Measurements from ENCODE around the gene ELAVL3.

Gene ELAVL3

DNA sequence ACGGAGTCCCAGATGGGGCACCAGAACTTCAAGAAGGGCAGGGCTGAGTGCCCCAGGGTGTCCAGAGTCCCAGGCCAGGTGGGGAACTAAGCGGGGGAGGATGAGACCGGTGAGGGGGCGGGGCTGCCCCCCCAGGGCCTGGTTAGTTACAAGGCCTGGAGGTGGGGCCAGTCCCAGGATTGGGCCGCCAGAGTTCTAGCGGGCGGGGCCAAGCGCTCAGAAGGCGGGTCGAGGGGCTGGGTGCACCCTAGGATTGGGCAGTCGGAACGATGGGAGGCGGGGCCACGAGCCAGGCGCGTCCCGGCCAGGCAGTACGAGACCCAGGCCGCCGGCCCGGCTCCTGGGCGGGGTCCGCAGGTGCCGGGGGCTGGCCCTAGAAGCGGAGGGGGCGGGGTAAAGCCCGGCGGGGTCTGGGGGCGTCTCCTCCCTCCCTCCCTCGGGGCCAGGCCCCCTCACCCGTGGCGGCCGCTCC, 24.2 kb upstream of the ELAVL3 start:
- Histone ChIP-seq H3K9me3 (no peaks in the 10 kb centered on the region), H3K36me3 (no peaks in the 10 kb centered on the region), H3K27me3 (no peaks in the 10 kb centered on the region), H3K4me3 (ENCODE audit: low read depth in 1 of 2, low read length in 1 of 2) (peak overlapping the region; percentile 76 to 98), H3K27ac (peak overlapping the region; percentile 95), H3K4me1 (ENCODE audit: control insufficient read depth in 1 of 2, insufficient read depth in 1 of 2, low read depth in 1 of 2, low read length in 1 of 2) (peaks cover 16 to 20% of the 10 kb centered on the region in 2 experiments)
- peak; percentile 35 for TF ChIP-seq CTCF (IDR thresholded peaks at IDR 0.05)

DNA sequence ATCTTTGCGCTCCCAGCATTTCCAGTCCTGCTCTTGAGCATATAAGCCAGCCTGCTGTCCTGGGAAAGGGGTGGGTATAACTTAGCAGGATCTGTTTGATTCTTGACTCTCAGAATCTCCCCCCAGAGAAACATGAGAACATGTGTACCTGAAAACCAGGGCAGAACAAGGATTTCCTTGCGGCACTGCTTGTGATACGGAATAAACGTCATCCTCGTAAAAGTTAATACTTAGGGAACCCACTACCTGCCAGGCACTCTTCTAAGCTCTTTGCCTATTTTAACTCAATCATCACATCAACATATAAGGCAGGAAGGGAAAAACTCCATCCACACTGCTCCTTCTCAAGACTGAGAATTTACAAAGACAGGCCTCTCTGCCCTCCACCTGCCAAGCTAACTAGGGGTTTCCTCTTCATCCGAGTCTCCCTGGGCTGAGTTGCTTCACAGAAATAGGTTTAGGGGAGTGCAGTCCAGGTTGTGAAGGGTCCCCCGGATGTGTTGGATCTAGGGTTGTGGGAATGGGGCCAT, 23.7 kb upstream of the ELAVL3 start:
- peak overlapping the region; percentile 95 for H3K27ac ChIP-seq
- H3K27me3 ChIP-seq = no peaks in the 10 kb centered on the region
- TF ChIP-seq CTCF (IDR thresholded peaks at IDR 0.05) = no peak
- H3K4me1 ChIP-seq (ENCODE audit: control insufficient read depth in 1 of 2, insufficient read depth in 1 of 2, low read depth in 1 of 2, low read length in 1 of 2) = peaks cover 16 to 20% of the 10 kb centered on the region in 2 experiments
- H3K9me3 ChIP-seq = no peaks in the 10 kb centered on the region
- peak overlapping the region; percentile 76 to 98 for H3K4me3 ChIP-seq (ENCODE audit: low read depth in 1 of 2, low read length in 1 of 2)
- no peaks in the 10 kb centered on the region for H3K36me3 ChIP-seq

- no peak overlapping the region for H3K4me3 ChIP-seq (ENCODE audit: low read depth in 1 of 2, low read length in 1 of 2)
- H3K9me3 ChIP-seq = no peaks in the 10 kb centered on the region
- H3K27me3 ChIP-seq = no peaks in the 10 kb centered on the region
- no peak for TF ChIP-seq CTCF (IDR thresholded peaks at IDR 0.05)
- no peak overlapping the region for H3K27ac ChIP-seq
- peaks cover 10% of the 10 kb centered on the region for H3K36me3 ChIP-seq
- peaks cover 4% of the 10 kb centered on the region in 2 experiments for H3K4me1 ChIP-seq (ENCODE audit: control insufficient read depth in 1 of 2, insufficient read depth in 1 of 2, low read depth in 1 of 2, low read length in 1 of 2)
These were observed 19.1 kb upstream of the ELAVL3 start for GRCh38 chr19:11499890-11500420.

DNA sequence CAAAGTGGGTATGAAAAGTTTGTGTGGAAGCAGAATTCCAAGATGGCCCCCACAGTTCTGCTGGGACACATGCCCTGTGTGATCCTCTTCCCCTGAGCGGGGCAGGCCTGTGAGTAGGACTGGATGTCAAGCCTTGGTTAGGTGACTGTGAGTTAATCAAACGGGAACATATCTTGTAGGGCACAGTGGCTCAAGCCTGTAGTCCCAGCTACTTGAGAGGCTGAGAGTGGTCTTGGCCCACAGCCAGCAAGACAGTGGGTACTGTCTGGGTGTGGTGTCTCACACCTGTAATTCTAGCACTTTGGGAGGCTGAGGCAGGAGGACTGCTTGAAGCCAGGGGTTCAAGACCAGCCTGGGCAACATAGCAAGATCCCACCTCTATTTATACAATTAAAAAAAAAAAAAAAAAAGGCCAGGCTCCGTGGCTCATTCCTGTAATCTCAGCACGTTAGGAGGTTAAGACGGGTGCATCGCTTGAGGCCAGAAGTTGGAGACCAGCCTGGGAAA, 18.4 kb upstream of the ELAVL3 start:
- Histone ChIP-seq H3K36me3 (peaks cover 12% of the 10 kb centered on the region), H3K27me3 (no peaks in the 10 kb centered on the region), H3K4me1 (ENCODE audit: control insufficient read depth in 1 of 2, insufficient read depth in 1 of 2, low read depth in 1 of 2, low read length in 1 of 2) (no peaks in the 10 kb centered on the region), H3K27ac (no peak overlapping the region), H3K4me3 (ENCODE audit: low read depth in 1 of 2, low read length in 1 of 2) (no peak overlapping the region), H3K9me3 (no peaks in the 10 kb centered on the region)
- no peak for TF ChIP-seq CTCF (IDR thresholded peaks at IDR 0.05)

DNA sequence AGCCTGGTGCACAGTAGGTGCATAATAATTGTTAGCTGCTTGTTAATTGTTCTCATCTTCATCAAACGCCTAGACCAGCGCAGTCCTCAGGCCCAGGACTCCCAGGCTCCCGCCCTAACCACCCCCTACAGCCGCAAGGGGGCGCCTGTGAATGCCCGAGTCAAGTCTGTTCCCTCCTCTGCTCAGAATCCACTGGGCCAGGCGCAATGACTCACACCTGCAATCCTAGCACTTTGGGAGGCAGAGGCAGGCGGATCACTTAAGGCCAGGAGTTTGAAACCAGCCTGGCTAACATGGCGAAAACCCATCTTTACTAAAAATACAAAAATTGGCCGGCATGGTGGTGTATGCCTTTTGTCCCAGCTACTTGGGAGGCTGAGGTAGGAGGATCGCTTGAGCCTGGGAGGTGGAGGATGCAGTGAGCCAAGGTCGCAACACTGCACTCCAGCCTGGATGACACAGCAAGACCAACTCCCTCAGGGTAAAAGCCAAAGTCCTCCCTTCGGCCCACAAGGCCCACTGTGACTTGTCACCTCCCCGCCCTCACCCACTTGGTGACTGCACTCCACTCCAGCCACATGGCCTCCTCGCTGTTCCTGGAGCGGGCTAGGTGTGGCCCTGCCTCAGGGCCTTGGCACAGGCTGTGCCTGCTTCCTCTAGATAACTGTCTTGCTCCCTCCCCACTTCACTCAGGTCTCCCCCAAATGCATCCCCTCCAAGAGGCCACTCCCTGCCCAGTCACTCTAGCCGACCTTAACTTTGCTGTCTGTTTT, 15.7 kb upstream of the ELAVL3 start:
- Histone ChIP-seq H3K4me1 (ENCODE audit: control insufficient read depth in 1 of 2, insufficient read depth in 1 of 2, low read depth in 1 of 2, low read length in 1 of 2) (no peaks in the 10 kb centered on the region), H3K4me3 (ENCODE audit: low read depth in 1 of 2, low read length in 1 of 2) (no peak overlapping the region), H3K27me3 (no peaks in the 10 kb centered on the region), H3K27ac (no peak overlapping the region), H3K9me3 (no peaks in the 10 kb centered on the region), H3K36me3 (peaks cover 12% of the 10 kb centered on the region)
- TF ChIP-seq CTCF (IDR thresholded peaks at IDR 0.05) = peak; percentile 46

All from neutrophil (primary cell).